Stimulated activated CD4-positive, alpha-beta T cell treated with anti-CD3 and anti-CD28 coated beads, Interleukin-15, amount 100 ng/mL, for 48 hours (primary cell): ENCODE measurements around the gene DRC7.

Source experiments
- DNase-seq, 2 donors: peaks; one replicate each; pipeline ENCODE4 v3.0.0-alpha.2; 2020; ENCODE audit warnings: low read depth in 2 of 2

DRC7 gene

GRCh38 chr16:57749856-57750452, 55.3 kb downstream of the DRC7 start:
- no peak for DNase-seq

GRCh38 chr16:57750796-57751538, 56.4 kb downstream of the DRC7 start:
- DNase-seq, result no peak

GRCh38 chr16:57751539-57752202, 57.1 kb downstream of the DRC7 start:
- no peak for DNase-seq

GRCh38 chr16:57752203-57752580, 57.6 kb downstream of the DRC7 start:
- no peak for DNase-seq

GRCh38 chr16:57752581-57753447, 58.2 kb downstream of the DRC7 start:
- DNase-seq, result no peak

- DNase-seq, result no peak
Measured at GRCh38 chr16:57753448-57754353, 59.1 kb downstream of the DRC7 start.

- DNase-seq, result no peak
Measured at GRCh38 chr16:57754354-57755060, 59.9 kb downstream of the DRC7 start.

- DNase-seq, result no peak
Measured at GRCh38 chr16:57755061-57755684, 60.6 kb downstream of the DRC7 start.

- DNase-seq, result no peak
Measured at GRCh38 chr16:57755726-57756423, 61.3 kb downstream of the DRC7 start.

GRCh38 chr16:57756424-57757325, 62.1 kb downstream of the DRC7 start:
- no peak for DNase-seq

GRCh38 chr16:57757326-57757786, 62.8 kb downstream of the DRC7 start:
- peak; percentile 61 to 82 for DNase-seq

GRCh38 chr16:57757883-57758282, 63.3 kb downstream of the DRC7 start:
- no peak for DNase-seq

GRCh38 chr16:57758331-57759117, 63.9 kb downstream of the DRC7 start:
- no peak for DNase-seq

- DNase-seq, result no peak
Measured at GRCh38 chr16:57759131-57759530, 64.5 kb downstream of the DRC7 start.

GRCh38 chr16:57759541-57760356, 65.1 kb downstream of the DRC7 start:
- DNase-seq, result no peak

- DNase-seq, result no peak
Measured at GRCh38 chr16:57760357-57761160, 66.0 kb downstream of the DRC7 start.
